Ishikawa (cell line): ENCODE results near the gene MT1A.

Source experiments
- CEBPB ChIP-seq: IDR thresholded peaks from 2 replicates; pipeline ENCODE4 v1.6.1; 2012
- CREB1 ChIP-seq: IDR thresholded peaks from 2 replicates; pipeline ENCODE4 v1.6.1; 2012; ENCODE audit warnings: low read depth
- EGR1 ChIP-seq: IDR thresholded peaks from 2 replicates; pipeline ENCODE4 v1.6.1; 2012
- EP300 ChIP-seq: IDR thresholded peaks from 2 replicates; pipeline ENCODE4 v1.6.1; 2012; ENCODE audit warnings: borderline replicate concordance
- FOXM1 ChIP-seq: IDR thresholded peaks from 2 replicates; pipeline ENCODE4 v1.6.1; 2012; ENCODE audit warnings: low read depth, borderline replicate concordance
- MAX ChIP-seq: IDR thresholded peaks from 2 replicates; pipeline ENCODE4 v1.6.1; 2012
- NFIC ChIP-seq: IDR thresholded peaks from 2 replicates; pipeline ENCODE4 v1.6.1; 2012
- RAD21 ChIP-seq: IDR thresholded peaks from 2 replicates; pipeline ENCODE4 v1.6.1; 2012; ENCODE audit warnings: low read depth
- TAF1 ChIP-seq: IDR thresholded peaks from 2 replicates; pipeline ENCODE4 v1.6.1; 2012; ENCODE audit warnings: low read depth, mild to moderate bottlenecking
- TCF12 ChIP-seq: IDR thresholded peaks from 2 replicates; pipeline ENCODE4 v1.6.1; 2012; ENCODE audit warnings: low read depth
- TEAD4 ChIP-seq: IDR thresholded peaks from 2 replicates; pipeline ENCODE4 v1.6.1; 2012
- USF1 ChIP-seq: IDR thresholded peaks from 2 replicates; pipeline ENCODE4 v1.6.1; 2012
- YY1 ChIP-seq: IDR thresholded peaks from 2 replicates; pipeline ENCODE4 v1.6.1; 2012; ENCODE audit warnings: low read depth
- ZBTB7A ChIP-seq: IDR thresholded peaks from 2 replicates; pipeline ENCODE4 v1.6.1; 2012; ENCODE audit warnings: low read depth
- TF ChIP-seq, protein P1 (sequence below): IDR thresholded peaks from 2 replicates; pipeline ENCODE4 v1.6.1; 2012; ENCODE audit warnings: low read depth, mild to moderate bottlenecking

MT1A gene

DNA sequence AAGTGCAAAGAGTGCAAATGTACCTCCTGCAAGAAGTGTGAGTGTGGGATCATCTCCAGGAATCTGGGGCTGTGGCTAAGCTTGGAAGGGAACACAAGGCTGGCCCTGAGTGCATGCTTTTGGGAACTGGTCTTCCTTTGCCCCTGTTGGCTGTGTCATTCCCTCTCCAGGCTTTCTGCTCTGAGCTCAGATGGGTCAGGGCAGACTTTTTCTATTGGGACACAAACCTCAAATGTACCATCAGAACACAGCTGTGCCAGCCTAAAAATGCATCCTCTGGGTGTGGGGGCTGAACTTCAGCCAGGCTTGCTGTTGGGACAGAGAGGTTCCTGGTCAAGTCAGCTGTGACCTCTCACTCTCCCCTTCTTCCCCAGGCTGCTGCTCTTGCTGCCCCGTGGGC is 14.1 kb downstream of the MT1A start:
- TF ChIP-seq TCF12 = no peak
- TF ChIP-seq CREB1 = no peak
- no peak for TF ChIP-seq NFIC
- TF ChIP-seq FOXM1 = no peak

- TF ChIP-seq, protein P1, sequence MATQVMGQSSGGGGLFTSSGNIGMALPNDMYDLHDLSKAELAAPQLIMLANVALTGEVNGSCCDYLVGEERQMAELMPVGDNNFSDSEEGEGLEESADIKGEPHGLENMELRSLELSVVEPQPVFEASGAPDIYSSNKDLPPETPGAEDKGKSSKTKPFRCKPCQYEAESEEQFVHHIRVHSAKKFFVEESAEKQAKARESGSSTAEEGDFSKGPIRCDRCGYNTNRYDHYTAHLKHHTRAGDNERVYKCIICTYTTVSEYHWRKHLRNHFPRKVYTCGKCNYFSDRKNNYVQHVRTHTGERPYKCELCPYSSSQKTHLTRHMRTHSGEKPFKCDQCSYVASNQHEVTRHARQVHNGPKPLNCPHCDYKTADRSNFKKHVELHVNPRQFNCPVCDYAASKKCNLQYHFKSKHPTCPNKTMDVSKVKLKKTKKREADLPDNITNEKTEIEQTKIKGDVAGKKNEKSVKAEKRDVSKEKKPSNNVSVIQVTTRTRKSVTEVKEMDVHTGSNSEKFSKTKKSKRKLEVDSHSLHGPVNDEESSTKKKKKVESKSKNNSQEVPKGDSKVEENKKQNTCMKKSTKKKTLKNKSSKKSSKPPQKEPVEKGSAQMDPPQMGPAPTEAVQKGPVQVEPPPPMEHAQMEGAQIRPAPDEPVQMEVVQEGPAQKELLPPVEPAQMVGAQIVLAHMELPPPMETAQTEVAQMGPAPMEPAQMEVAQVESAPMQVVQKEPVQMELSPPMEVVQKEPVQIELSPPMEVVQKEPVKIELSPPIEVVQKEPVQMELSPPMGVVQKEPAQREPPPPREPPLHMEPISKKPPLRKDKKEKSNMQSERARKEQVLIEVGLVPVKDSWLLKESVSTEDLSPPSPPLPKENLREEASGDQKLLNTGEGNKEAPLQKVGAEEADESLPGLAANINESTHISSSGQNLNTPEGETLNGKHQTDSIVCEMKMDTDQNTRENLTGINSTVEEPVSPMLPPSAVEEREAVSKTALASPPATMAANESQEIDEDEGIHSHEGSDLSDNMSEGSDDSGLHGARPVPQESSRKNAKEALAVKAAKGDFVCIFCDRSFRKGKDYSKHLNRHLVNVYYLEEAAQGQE = no peak
- TF ChIP-seq ZBTB7A (no peak), TEAD4 (no peak), RAD21 (no peak), USF1 (0 out of 2 replicates have a peak, but pooled peaks have one; percentile 18), CEBPB (no peak), YY1 (no peak), EGR1 (no peak)
Measured at GRCh38 chr16:56653218-56653617, 14.8 kb downstream of the MT1A start.

DNA sequence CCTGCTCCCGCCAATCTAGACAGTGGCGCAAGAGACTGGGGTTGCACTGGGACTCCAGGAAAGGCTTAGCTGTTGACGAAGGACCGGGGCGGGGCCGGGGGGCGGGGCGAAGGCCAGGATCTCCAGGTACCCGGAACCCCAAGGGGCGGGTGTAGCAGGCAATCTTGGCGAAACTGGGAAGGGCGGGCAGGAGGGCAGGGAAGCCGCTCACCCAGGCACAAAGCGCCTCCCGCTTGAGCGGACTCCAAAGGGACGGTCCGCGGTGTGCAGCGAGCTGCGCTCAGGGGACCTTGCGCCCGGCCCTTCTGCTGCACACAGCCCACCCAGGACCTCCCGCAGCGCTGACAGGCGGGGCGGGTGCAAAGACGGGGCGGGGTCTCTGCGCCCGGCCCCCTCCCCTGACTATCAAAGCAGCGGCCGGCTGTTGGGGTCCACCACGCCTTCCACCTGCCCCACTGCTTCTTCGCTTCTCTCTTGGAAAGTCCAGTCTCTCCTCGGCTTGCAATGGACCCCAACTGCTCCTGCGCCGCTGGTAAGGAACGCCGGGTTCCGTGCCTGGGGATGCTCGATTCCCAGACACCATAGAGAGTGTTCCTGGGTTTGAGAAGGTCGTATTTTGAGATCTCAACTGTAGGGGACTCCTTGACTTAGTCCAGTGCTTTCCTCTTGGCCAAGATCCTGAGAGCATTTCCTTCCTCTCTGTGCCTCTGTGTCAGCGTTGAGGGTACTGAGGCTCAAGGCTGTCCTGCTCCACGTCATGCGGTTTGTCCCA is 19.3 kb downstream of the MT1A start, which contains the start of gene MT1F:
TSS of gene MT1F (plus strand) at position 405 of the 772 bp plus-strand sequence. CDS start at position 505, 100 bp downstream.
- TF ChIP-seq CEBPB = peak; percentile 79
- no peak for TF ChIP-seq USF1
- TF ChIP-seq FOXM1 = no peak
- no peak for TF ChIP-seq YY1
- 0 out of 2 replicates have a peak, but pooled peaks have one; percentile 2 for TF ChIP-seq TEAD4
- peak; percentile 53; the same call in 1 of the 2 replicates for TF ChIP-seq TAF1
- TF ChIP-seq RAD21 = peak; percentile 27
- TF ChIP-seq EP300 = no peak
- no peak for TF ChIP-seq EGR1
- peak; percentile 94 for TF ChIP-seq ZBTB7A
- 0 out of 2 replicates have a peak, but pooled peaks have one; percentile 18 for TF ChIP-seq CREB1
- TF ChIP-seq TCF12 = no peak

DNA sequence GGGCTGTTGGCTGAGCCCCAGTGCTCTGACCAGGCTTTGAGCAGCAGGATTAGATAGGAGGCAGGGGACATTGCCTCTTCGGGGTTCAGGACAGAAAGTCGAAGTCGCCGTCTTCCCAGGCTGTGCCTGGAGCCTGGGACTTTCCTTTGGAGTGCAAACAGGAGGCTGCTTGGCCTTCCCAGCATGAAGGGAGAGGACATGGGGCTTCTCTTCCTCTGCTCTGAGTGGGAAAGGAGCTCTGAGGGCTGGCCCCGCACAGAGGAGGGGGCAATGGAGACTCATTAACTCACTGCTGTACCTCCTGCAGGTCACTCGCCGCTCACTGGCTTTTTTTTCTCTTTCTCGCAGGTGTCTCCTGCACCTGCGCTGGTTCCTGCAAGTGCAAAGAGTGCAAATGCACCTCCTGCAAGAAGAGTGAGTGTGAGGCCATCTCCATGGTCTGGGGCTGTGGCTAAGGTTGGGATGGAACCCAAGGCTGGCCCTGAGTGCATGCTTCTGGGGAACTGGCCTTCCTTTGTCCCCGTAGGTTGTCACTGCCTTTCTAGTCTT is 19.9 kb downstream of the MT1A start:
- TF ChIP-seq TCF12 = no peak
- no peak for TF ChIP-seq CREB1
- no peak for TF ChIP-seq MAX
- no peak for TF ChIP-seq EP300
- TF ChIP-seq ZBTB7A = no peak
- TF ChIP-seq YY1 = no peak
- no peak for TF ChIP-seq USF1
- no peak for TF ChIP-seq RAD21

- TF ChIP-seq TEAD4 (no peak), NFIC (no peak), CREB1 (no peak), FOXM1 (no peak), USF1 (no peak), RAD21 (no peak), CEBPB (no peak), TAF1 (no peak), ZBTB7A (no peak), YY1 (no peak), MAX (no peak), TCF12 (no peak), EGR1 (no peak), EP300 (no peak)
- TF ChIP-seq, protein P1 = no peak
Measured at GRCh38 chr16:56662357-56663354, 24.2 kb downstream of the MT1A start.
